ENCODE data around the gene OAF.

DNA sequence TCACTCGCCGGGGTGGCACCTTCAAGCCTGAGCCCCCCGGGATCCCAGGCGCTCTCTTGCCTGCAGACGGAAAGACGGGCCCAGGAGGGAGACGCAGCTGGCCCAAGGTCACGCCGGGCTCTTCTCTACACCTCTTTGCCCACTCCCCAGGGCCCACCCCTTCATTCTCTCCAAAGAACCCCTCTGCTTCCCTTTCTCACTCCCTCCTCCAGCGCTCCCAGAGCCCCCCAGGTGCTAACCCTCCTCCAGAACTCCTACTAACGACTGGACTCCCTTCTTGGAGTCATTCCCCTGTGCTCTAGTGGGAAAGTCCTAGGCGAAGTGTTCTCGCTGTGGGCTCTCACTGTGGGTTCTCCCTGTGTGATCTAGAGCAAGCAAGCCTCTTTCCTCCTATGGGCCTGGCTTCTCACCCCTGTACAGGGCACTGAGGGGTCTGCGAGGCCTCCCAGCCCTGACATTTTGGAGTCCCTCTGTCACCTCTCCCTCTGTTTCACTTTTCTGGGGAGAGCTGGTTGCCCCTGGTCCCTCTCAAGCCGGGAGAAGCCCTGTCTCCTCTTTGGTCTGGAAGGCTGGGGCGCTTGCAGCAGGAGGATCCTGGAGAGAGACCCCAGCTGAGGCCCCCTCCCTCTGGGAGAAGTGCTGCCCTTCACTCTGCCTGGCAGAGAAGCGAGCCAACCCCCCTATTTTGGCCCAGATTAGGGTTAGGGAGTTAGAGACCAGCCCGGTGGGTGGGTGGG, 858 bp downstream of the OAF start:
- TF ChIP-seq CTCF (IDR thresholded peaks at IDR 0.05) (no peak), POLR2A (IDR thresholded peaks at IDR 0.05) (no peak), POLR2AphosphoS5 (IDR thresholded peaks at IDR 0.05) (no peak)
